WTC11 (cell line): ENCODE data around the gene RNF145. TPM values are rescaled to one million over a fixed set of nuclear protein-coding genes. Genes with fewer than 3 reads are reported as not detected.
"Not testable (repeated sequence)": the region's sequence is repeated elsewhere in the genome, so short reads cannot be mapped to it uniquely, and the experiment has no call there.

Experiments
- ATAC-seq: fragments of 200-7000 bp; cut with Tn5 transposase; 2 replicates; pipeline ENCODE4 v1.10.0; 2021; ENCODE audit warnings: mild to moderate bottlenecking, moderate library complexity
- CTCF ChIA-PET: fragments of 300-600 bp; sonication (Branson Sonifier 250); formaldehyde crosslinking; loops from one replicate; lab custom pipeline; 2021; ENCODE audit warnings: antibody characterized with exemption; lab: Charles Lee
- POLR2A ChIA-PET: fragments of 350-600 bp; sonication (Branson Sonifier 250); formaldehyde crosslinking; loops from one replicate; lab custom pipeline; 2021; ENCODE audit warnings: antibody characterized with exemption; lab: Charles Lee
- DNase-seq: peaks from one replicate; pipeline ENCODE4 v3.0.0; 2021; ENCODE audit warnings: low spot score
- H3K27ac Mint-ChIP-seq: 2 replicates; pipeline ENCODE4 v1.8.0; 2021; ENCODE audit warnings: mixed read lengths
- H3K27me3 Mint-ChIP-seq: 2 replicates; pipeline ENCODE4 v1.8.0; 2021; ENCODE audit warnings: low read depth, mild to moderate bottlenecking, moderate library complexity, mixed read lengths
- H3K36me3 Mint-ChIP-seq: 2 replicates; pipeline ENCODE4 v1.8.0; 2021; ENCODE audit warnings: mixed read lengths
- H3K4me1 Mint-ChIP-seq: 2 replicates; pipeline ENCODE4 v1.8.0; 2022; ENCODE audit warnings: mixed read lengths
- H3K4me3 Mint-ChIP-seq: 2 replicates; pipeline ENCODE4 v1.8.0; 2021; ENCODE audit warnings: mild to moderate bottlenecking, moderate library complexity, mixed read lengths
- H3K9me3 Mint-ChIP-seq: 2 replicates; pipeline ENCODE4 v1.8.0; 2021; ENCODE audit warnings: mixed read lengths
- ATF3 ChIP-seq: sonication (generic); formaldehyde crosslinking; conservative IDR thresholded peaks from 2 replicates; pipeline ENCODE4 v1.8.1; 2022; ENCODE audit warnings: mild to moderate bottlenecking, missing genetic modification reagents
- E2F4 ChIP-seq: sonication (generic); formaldehyde crosslinking; IDR thresholded peaks from 2 replicates; pipeline ENCODE4 v1.8.1; 2022; ENCODE audit warnings: low read depth, mild to moderate bottlenecking, moderate library complexity, missing genetic modification reagents, borderline replicate concordance
- MLX ChIP-seq: sonication (generic); formaldehyde crosslinking; IDR thresholded peaks from 2 replicates; pipeline ENCODE4 v1.8.1; 2023; ENCODE audit warnings: mild to moderate bottlenecking, missing genetic modification reagents, moderate library complexity
- NFATC4 ChIP-seq: fragments of 250-450 bp; sonication (Bioruptor Pico); IDR thresholded peaks from 2 replicates; pipeline ENCODE4 v1.9.0; 2021; ENCODE audit warnings: mild to moderate bottlenecking
- NFE2L1 ChIP-seq: sonication (generic); formaldehyde crosslinking; IDR thresholded peaks from 2 replicates; pipeline ENCODE4 v1.8.1; 2023; ENCODE audit warnings: missing genetic modification reagents
- PRRX2 ChIP-seq: fragments of 250-450 bp; sonication (Bioruptor Pico); IDR thresholded peaks from 2 replicates; pipeline ENCODE4 v1.8.0; 2021; ENCODE audit warnings: mild to moderate bottlenecking
- RELA ChIP-seq: sonication (generic); formaldehyde crosslinking; IDR thresholded peaks from 2 replicates; pipeline ENCODE4 v1.8.1; 2022; ENCODE audit warnings: missing genetic modification reagents, mild to moderate bottlenecking, borderline replicate concordance
- SMAD3 ChIP-seq: sonication (generic); formaldehyde crosslinking; IDR thresholded peaks from 2 replicates; pipeline ENCODE4 v1.8.0; 2022; ENCODE audit warnings: missing genetic modification reagents, mild to moderate bottlenecking, borderline replicate concordance
- SMAD4 ChIP-seq: sonication (generic); formaldehyde crosslinking; IDR thresholded peaks from 2 replicates; pipeline ENCODE4 v1.8.0; 2022; ENCODE audit warnings: mild to moderate bottlenecking, missing genetic modification reagents
- TCF7 ChIP-seq: sonication (generic); formaldehyde crosslinking; IDR thresholded peaks from 2 replicates; pipeline ENCODE4 v1.8.0; 2022; ENCODE audit warnings: mild to moderate bottlenecking, low read depth, missing genetic modification reagents, moderate library complexity
- TP53 ChIP-seq: sonication (generic); formaldehyde crosslinking; IDR thresholded peaks from 2 replicates; pipeline ENCODE4 v1.8.1; 2023; ENCODE audit warnings: mild to moderate bottlenecking, missing genetic modification reagents
- USF1 ChIP-seq: sonication (generic); formaldehyde crosslinking; IDR thresholded peaks from 2 replicates; pipeline ENCODE4 v1.8.0; 2022; ENCODE audit warnings: mild to moderate bottlenecking, missing genetic modification reagents
- ZBTB21 ChIP-seq: sonication (generic); formaldehyde crosslinking; IDR thresholded peaks from 2 replicates; pipeline ENCODE4 v1.8.1; 2023; ENCODE audit warnings: mild to moderate bottlenecking, missing genetic modification reagents, borderline replicate concordance
- ZMAT4 ChIP-seq: fragments of 250-450 bp; sonication (Bioruptor Pico); IDR thresholded peaks from 2 replicates; pipeline ENCODE4 v1.9.0; 2021; ENCODE audit warnings: mild to moderate bottlenecking
- ZNF281 ChIP-seq: sonication (generic); formaldehyde crosslinking; IDR thresholded peaks from 2 replicates; pipeline ENCODE4 v1.8.0; 2023; ENCODE audit warnings: mild to moderate bottlenecking, missing genetic modification reagents
- ZNF671 ChIP-seq: fragments of 250-450 bp; sonication (Bioruptor Pico); IDR thresholded peaks from 2 replicates; pipeline ENCODE4 v1.8.0; 2021; ENCODE audit warnings: mild to moderate bottlenecking
- total RNA-seq: library from RNA; stranded (reverse); gene quantifications from 3 replicates; pipeline ENCODE4 v1.2.3, GENCODE V29; 2021

Gene RNF145
- total RNA-seq, 1 experiment from 2014 or later: 76.8 TPM

GRCh38 chr5:159120446-159120845 is 88.9 kb downstream of the RNF145 start:
- ChIA-PET CTCF (no interaction called here), POLR2A (no interaction called here)
- H3K4me1 Mint-ChIP-seq: no peaks in the 10 kb centered on the region
- H3K4me3 Mint-ChIP-seq: no peak overlapping the region
- ATAC-seq (no peak), DNase-seq (no peak)
- peaks cover 35% of the 10 kb centered on the region for H3K9me3 Mint-ChIP-seq
- H3K36me3 Mint-ChIP-seq: peaks cover 3% of the 10 kb centered on the region; the same call in 1 of the 2 replicates
- 0 out of 2 replicates have a peak, but pooled peaks cover 2% of the 10 kb centered on the region for H3K27me3 Mint-ChIP-seq
- no peak for TF ChIP-seq TP53 (CRISPR knock-in tag)
- TF ChIP-seq USF1 (CRISPR knock-in tag): no peak
- no peak for TF ChIP-seq ZBTB21 (CRISPR knock-in tag)
- TF ChIP-seq TCF7 (CRISPR knock-in tag): no peak
- no peak for TF ChIP-seq ATF3 (CRISPR knock-in tag)
- no peak for TF ChIP-seq E2F4 (CRISPR knock-in tag)
- no peak for TF ChIP-seq ZNF281 (CRISPR knock-in tag)
- TF ChIP-seq ZNF671: no peak
- TF ChIP-seq SMAD3 (CRISPR knock-in tag): no peak
- no peak for TF ChIP-seq ZMAT4 (CRISPR knock-in tag)
- no peak overlapping the region for H3K27ac Mint-ChIP-seq

GRCh38 chr5:159119842-159120241 is 89.5 kb downstream of the RNF145 start:
- H3K4me1 Mint-ChIP-seq, H3K36me3 Mint-ChIP-seq, DNase-seq, H3K4me3 Mint-ChIP-seq, H3K27me3 Mint-ChIP-seq, POLR2A ChIA-PET, ATAC-seq, H3K27ac Mint-ChIP-seq: not testable (repeated sequence)
- peaks cover 29% of the 10 kb centered on the region for H3K9me3 Mint-ChIP-seq
- CTCF ChIA-PET: interaction anchor here (0.6 kb wide), 1 partner anchor 324 kb away, joined by 3 read pairs; no protein-coding TSS in a partner anchor

- H3K36me3 Mint-ChIP-seq, H3K4me1 Mint-ChIP-seq, ATAC-seq, DNase-seq, POLR2A ChIA-PET, H3K27me3 Mint-ChIP-seq, H3K4me3 Mint-ChIP-seq, H3K27ac Mint-ChIP-seq: not testable (repeated sequence)
- CTCF ChIA-PET: interaction anchor here (0.6 to 1.5 kb wide), 2 partner anchors 12 to 323 kb away, joined by 3 to 5 read pairs; no protein-coding TSS in a partner anchor
- H3K9me3 Mint-ChIP-seq: peaks cover 22% of the 10 kb centered on the region
Observed at GRCh38 chr5:159118958-159119659, 90.2 kb downstream of the RNF145 start.

GRCh38 chr5:159113405-159113804 is 95.9 kb downstream of the RNF145 start:
- no peaks in the 10 kb centered on the region for H3K36me3 Mint-ChIP-seq
- DNase-seq: no peak
- ChIA-PET CTCF (no interaction called here), POLR2A (no interaction called here)
- H3K27me3 Mint-ChIP-seq: peaks cover 13% of the 10 kb centered on the region
- no peak for ATAC-seq
- H3K9me3 Mint-ChIP-seq: peaks cover 11% of the 10 kb centered on the region
- TF ChIP-seq NFATC4 (CRISPR knock-in tag) (no peak), PRRX2 (CRISPR knock-in tag) (no peak), RELA (no peak), SMAD4 (CRISPR knock-in tag) (no peak), MLX (CRISPR knock-in tag) (no peak), NFE2L1 (no peak)
- no peak overlapping the region for H3K4me3 Mint-ChIP-seq
- H3K27ac Mint-ChIP-seq: no peak overlapping the region
- no peaks in the 10 kb centered on the region for H3K4me1 Mint-ChIP-seq
